Nephron (organoid): Measurements from ENCODE around the gene TRIM65.
"Not testable (repeated sequence)": the region's sequence is repeated elsewhere in the genome, so short reads cannot be mapped to it uniquely, and the experiment has no call there.

ENCODE experiments used
- H3K27ac Mint-ChIP-seq, 3 experiments: 2 replicates each; pipeline ENCODE4 v1.8.0; 2020; ENCODE audit warnings: mixed read lengths in 3 of 3, mild to moderate bottlenecking in 2 of 3, moderate library complexity in 1 of 3
- H3K27me3 Mint-ChIP-seq: 2 replicates; pipeline ENCODE4 v1.8.0; 2021; ENCODE audit warnings: low read depth, mild to moderate bottlenecking, moderate library complexity, mixed read lengths
- H3K36me3 Mint-ChIP-seq: 2 replicates; pipeline ENCODE4 v1.8.0; 2020; ENCODE audit warnings: low read depth, mixed read lengths
- H3K4me1 Mint-ChIP-seq: 2 replicates; pipeline ENCODE4 v1.8.0; 2020; ENCODE audit warnings: mixed read lengths
- H3K4me3 Mint-ChIP-seq, 3 experiments: 2 replicates each; pipeline ENCODE4 v1.8.0; 2020; ENCODE audit warnings: mild to moderate bottlenecking in 3 of 3, mixed read lengths in 3 of 3, moderate library complexity in 2 of 3
- H3K9me3 Mint-ChIP-seq: 2 replicates; pipeline ENCODE4 v1.8.0; 2020; ENCODE audit warnings: mixed read lengths
- TF ChIP-seq, protein P1 (sequence below), 3 experiments: fragments of 200-600 bp; sonication (generic); IDR thresholded peaks; one replicate each; pipeline ENCODE4 v1.5.0; 2021; ENCODE audit warnings: antibody characterized with exemption in 3 of 3; ENCODE audit not compliant: unreplicated experiment in 3 of 3

TRIM65 gene

DNA sequence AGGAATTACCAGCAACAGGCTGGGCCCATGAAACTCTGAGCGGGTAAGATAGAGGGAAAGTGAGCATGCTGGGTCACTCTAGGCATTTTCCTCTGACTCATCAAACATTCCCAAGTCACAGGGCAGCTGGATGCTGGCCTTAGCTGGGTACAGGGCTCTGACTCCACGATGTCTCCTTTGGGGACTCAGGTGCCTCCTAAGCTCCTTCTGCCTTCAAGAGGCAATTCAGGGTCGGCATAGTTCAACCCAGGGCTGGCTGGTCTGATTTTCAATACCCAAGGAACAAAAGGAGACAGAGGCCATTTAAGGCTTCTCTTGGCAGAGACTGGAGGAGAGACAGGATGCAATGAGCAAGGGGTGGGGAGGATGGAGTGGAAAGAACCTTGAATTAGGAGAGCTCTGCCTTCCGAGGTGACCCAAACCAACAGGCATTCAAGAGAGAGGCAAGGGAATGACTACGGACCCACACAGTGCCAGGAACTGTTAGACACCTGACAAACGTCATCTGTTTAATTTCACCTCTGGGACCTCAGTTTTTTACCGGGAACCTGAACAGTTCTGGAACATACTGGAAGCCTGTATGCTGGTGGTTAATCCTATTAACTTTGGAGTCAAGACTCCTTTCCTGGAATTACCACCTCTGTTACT lies 42.5 kb downstream of the TRIM65 start:
- TF ChIP-seq, protein P1, sequence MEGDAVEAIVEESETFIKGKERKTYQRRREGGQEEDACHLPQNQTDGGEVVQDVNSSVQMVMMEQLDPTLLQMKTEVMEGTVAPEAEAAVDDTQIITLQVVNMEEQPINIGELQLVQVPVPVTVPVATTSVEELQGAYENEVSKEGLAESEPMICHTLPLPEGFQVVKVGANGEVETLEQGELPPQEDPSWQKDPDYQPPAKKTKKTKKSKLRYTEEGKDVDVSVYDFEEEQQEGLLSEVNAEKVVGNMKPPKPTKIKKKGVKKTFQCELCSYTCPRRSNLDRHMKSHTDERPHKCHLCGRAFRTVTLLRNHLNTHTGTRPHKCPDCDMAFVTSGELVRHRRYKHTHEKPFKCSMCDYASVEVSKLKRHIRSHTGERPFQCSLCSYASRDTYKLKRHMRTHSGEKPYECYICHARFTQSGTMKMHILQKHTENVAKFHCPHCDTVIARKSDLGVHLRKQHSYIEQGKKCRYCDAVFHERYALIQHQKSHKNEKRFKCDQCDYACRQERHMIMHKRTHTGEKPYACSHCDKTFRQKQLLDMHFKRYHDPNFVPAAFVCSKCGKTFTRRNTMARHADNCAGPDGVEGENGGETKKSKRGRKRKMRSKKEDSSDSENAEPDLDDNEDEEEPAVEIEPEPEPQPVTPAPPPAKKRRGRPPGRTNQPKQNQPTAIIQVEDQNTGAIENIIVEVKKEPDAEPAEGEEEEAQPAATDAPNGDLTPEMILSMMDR (IDR thresholded peaks at IDR 0.05; ENCODE audit: unreplicated experiment in 3 of 3), result no peak
- Mint-ChIP-seq H3K36me3 (peaks cover 13% of the 10 kb centered on the region), H3K27me3 (no peaks in the 10 kb centered on the region), H3K27ac (no peak overlapping the region), H3K4me3 (no peak overlapping the region), H3K9me3 (no peaks in the 10 kb centered on the region), H3K4me1 (peaks cover 17% of the 10 kb centered on the region)

DNA sequence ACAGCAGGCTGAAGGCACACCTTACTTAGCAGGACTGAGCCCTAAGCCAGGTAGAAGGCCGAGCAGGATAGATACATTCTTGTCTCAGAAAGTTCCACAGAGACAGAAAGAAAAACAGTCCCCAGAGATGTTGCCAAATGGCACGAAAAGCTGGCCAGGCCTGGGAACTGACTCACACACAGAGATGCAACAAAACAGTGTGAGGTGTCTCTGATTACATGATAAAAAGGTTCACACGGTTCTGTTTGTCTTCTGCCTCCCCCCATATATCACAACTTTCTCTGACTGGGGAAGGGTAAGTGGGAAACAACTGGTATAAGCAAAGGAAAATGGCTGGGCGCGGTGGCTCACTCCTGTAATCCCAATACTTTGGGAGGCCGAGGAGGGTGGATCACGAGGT lies 43.3 kb downstream of the TRIM65 start:
- peaks cover 18% of the 10 kb centered on the region for H3K36me3 Mint-ChIP-seq
- peak overlapping the region in 2 of 3 experiments; percentile 71 to 76 for H3K4me3 Mint-ChIP-seq
- H3K4me1 Mint-ChIP-seq, result peaks cover 25% of the 10 kb centered on the region
- H3K9me3 Mint-ChIP-seq, result no peaks in the 10 kb centered on the region
- no peaks in the 10 kb centered on the region for H3K27me3 Mint-ChIP-seq
- TF ChIP-seq, protein P1 (IDR thresholded peaks at IDR 0.05; ENCODE audit: unreplicated experiment in 3 of 3), result no peak
- peak overlapping the region in 1 of 3 experiments; percentile 24 for H3K27ac Mint-ChIP-seq

DNA sequence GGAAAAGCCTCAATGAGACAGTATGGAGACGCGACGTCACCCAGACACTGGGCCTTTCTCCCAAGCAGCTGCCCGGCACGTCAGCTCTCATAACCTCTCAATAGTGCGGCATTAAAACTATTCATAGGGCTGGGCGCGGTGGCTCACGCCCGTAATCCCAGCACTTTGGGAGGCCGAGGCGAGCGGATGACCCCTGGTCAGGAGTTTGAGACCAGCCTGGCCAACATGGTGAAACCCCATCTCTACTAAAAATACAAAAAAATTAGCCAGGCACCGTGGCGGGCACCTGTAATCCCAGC lies 45.1 kb downstream of the TRIM65 start:
- H3K9me3 Mint-ChIP-seq, H3K27me3 Mint-ChIP-seq, H3K27ac Mint-ChIP-seq: not testable (repeated sequence)
- H3K4me3 Mint-ChIP-seq, result peak overlapping the region in 2 of 3 experiments; percentile 39 to 51
- peaks cover 27% of the 10 kb centered on the region for H3K36me3 Mint-ChIP-seq
- peaks cover 28% of the 10 kb centered on the region for H3K4me1 Mint-ChIP-seq

DNA sequence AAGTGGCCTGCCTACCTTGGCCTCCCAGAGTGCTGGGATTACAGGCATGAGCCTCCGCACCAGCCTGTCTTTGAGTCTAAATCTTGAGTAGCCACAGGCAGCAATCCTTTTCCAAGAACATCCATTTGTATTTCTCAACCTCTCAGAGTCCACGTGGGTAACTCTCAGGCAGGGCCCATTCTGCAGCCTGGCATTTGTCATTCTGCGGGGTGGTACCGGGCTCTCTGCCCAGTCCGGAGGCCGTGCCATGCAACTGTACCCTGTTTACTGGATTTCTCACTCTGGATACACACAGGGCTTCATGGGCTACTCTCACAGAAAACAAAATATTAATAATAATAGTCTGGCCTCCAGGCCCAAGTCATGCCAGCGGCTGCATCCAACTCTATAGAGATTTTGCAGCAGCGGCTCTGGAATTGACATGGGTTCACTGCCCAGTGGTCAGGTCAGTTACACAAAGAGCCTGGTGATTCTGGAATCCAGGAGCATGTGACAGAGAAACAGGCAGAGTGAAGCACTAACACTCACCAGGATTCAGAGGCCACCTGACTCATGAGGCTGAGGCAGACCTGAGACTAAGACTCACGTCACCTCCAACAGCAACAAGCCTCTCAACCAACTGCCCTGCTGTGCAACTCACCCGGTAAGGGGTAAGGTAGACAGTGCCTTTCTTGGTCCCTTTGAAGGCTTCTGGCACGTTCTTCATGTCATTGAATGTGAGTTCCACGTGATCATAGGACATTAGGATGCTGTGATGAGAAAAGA lies 45.6 kb downstream of the TRIM65 start:
- TF ChIP-seq, protein P1 (IDR thresholded peaks at IDR 0.05; ENCODE audit: unreplicated experiment in 3 of 3), result no peak
- no peaks in the 10 kb centered on the region for H3K27me3 Mint-ChIP-seq
- peaks cover 24% of the 10 kb centered on the region for H3K4me1 Mint-ChIP-seq
- peaks cover 30% of the 10 kb centered on the region for H3K36me3 Mint-ChIP-seq
- H3K4me3 Mint-ChIP-seq, result peak overlapping the region in 2 of 3 experiments; percentile 39 to 51
- H3K27ac Mint-ChIP-seq, result no peak overlapping the region
- no peaks in the 10 kb centered on the region for H3K9me3 Mint-ChIP-seq

DNA sequence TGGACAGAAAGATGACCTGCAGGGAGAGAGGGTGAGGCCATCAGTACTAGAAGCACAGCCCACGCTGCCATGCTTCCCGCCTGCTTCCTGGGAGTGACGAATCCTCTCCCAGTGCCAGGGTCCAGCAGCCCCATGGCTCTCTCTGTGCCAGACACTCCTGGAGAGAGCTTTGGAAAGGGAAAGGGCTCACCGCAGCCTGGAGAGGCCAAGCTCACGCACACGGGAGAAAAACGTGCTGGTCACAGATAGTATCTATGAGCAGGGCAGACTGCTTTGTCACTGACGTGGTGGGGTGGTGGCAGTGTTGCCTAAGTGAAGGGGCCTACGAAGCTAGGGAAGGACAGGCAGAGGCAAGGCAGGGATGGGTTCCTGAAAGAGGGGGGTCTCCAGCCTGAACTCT lies 47.0 kb downstream of the TRIM65 start:
- TF ChIP-seq, protein P1 (IDR thresholded peaks at IDR 0.05; ENCODE audit: unreplicated experiment in 3 of 3), result no peak
- peaks cover 38% of the 10 kb centered on the region for H3K36me3 Mint-ChIP-seq
- no peaks in the 10 kb centered on the region for H3K9me3 Mint-ChIP-seq
- H3K27me3 Mint-ChIP-seq, result no peaks in the 10 kb centered on the region
- no peak overlapping the region for H3K4me3 Mint-ChIP-seq
- peaks cover 33% of the 10 kb centered on the region for H3K4me1 Mint-ChIP-seq
- peak overlapping the region in 2 of 3 experiments; percentile 67 to 87 for H3K27ac Mint-ChIP-seq

DNA sequence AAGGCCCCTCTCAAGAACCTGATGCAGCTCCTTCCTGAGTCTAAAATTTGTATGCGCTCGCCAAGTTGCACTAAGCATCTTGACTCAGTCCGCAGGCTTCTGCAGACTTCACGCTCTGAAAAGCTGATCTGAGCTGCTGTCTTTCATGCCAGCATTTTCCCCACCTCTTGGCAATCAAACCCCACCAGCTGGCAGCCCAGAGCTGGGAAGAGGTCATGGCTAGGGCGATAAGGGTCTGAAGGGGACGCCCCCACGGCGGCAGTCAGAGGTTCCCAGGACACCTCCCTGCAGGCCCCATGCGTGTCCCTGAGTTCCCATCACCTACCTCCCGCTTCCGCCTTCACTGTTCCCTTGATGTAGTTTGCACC lies 47.5 kb downstream of the TRIM65 start:
- Mint-ChIP-seq H3K4me1 (peaks cover 29% of the 10 kb centered on the region), H3K4me3 (no peak overlapping the region), H3K36me3 (peaks cover 38% of the 10 kb centered on the region), H3K27ac (peak overlapping the region in 2 of 3 experiments; percentile 67 to 87), H3K9me3 (no peaks in the 10 kb centered on the region), H3K27me3 (no peaks in the 10 kb centered on the region)
- TF ChIP-seq, protein P1 (IDR thresholded peaks at IDR 0.05; ENCODE audit: unreplicated experiment in 3 of 3), result no peak
